Middle frontal gyrus (tissue), 1 donor: ENCODE results near the gene PSMA1.
"Not testable (repeated sequence)": the region's sequence is repeated elsewhere in the genome, so short reads cannot be mapped to it uniquely, and the experiment has no call there.

Experiments used
- DNase-seq: peaks from one replicate; pipeline ENCODE4 v3.0.0-alpha.2; 2015; ENCODE audit warnings: low spot score; ENCODE audit errors: extremely low spot score

The PSMA1 gene

DNA sequence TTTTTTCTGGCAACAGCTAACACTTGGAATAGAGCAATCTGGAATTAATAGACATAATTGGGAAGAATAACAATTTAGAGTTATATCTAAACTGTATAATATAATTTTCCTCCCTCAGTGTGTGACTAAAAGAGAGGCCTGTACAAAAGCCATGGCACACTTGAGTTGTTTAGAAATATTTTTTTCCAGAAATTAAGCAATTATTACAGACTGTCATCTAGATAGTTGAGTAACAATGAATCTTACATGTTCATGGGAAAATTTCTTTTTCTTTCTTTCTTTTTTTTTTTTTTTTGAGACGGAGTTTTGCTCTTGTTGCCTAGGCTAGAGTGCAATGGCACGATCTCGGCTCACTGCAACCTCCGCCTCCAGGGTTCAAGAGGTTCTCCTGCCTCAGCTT is 15.0 kb upstream of the PSMA1 start:
- DNase-seq, result not testable (repeated sequence)

DNA sequence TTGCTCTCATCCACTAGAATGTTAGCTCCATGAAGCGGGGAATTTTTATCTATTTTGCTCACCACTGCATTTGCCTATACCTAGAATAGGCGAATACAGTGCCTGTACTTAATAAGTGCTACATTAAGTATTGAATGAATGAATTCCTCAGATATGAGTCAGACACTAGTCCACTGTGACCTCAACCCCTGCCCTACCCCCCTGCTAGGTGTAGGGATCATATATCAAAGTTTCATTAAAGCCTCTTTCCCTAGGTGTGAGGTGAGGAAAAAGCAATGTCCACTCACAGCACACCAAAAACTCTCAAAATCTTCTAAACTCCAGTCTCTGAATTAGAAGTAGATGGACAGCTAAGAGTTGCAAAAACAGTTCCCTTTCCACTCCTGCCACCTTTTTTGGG is 9.8 kb upstream of the PSMA1 start:
- DNase-seq, result no peak

DNA sequence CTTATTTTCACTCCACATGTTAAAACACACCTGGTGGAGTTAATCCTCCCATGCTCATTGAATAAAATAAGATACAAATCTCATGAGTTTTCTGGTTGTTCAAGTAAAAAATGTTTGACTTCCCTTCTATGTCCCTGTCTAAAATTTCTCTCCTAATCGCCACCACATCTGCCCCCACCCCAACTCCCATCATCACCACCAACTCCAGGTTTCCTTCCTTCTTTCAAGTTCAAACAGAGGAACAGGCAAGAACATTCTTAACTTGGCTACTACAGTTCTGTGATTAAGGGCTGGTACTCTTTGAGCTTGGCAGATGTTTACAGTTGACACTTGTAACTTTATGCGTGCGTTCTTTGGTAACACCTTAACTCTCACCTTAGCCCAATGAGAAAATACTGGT is 9.1 kb upstream of the PSMA1 start:
- DNase-seq, result no peak

DNA sequence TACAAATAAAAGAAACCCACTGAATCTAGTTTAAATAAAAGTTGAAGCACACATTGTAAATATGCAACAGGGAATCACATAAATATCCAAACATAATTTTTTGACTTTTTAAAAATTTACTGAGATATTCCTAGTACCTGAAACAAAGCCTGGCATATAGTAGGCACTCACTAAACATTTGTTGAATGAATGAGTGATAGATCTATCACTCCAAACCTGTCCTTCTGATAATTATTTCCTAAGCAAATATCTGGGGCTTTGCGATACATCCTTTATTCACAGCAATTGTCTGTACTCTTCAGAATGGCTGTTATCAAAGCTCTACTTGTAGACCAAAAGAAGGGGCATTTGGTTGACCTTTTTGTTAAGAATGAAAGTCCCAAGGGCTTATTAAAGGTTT is 2.6 kb upstream of the PSMA1 start:
- DNase-seq, result no peak

DNA sequence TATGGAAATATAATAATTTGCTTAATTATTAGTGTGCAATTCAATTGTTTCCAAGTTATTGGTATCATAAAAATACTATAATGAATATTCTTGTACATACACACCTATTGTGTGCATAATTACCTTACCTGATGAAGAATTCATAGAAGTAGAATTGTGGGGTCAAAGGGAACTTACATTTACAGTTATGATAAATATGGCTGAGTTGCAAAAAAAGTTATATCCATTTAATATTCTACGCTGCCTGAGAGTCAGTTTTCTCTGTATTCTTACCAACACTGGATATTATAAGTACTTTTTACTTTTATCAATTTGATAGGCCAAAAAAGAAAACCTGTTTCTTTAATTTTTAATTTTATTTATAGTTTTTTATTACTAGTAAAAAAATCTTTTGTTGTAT is 2.1 kb upstream of the PSMA1 start:
- no peak for DNase-seq

DNA sequence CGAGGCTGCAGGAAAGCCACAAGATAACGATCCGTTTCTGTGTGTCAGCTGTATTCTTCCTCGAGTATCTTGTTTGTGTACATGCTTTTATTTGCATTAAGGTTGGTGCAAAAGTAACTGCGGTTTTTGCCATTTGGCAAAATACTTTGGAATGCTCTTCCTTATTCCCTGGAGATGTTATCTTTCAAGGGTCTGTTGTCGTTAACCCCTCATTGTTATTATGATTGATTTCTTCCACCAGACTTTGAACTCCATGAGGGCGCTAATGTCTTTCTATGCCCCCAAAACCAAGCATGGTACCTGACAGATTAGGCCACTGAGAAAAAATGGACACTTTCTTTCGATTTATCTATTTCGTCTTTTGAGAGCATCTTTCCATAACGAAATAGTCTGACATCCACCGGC is 563 bp upstream of the PSMA1 start:
- DNase-seq, result no peak

DNA sequence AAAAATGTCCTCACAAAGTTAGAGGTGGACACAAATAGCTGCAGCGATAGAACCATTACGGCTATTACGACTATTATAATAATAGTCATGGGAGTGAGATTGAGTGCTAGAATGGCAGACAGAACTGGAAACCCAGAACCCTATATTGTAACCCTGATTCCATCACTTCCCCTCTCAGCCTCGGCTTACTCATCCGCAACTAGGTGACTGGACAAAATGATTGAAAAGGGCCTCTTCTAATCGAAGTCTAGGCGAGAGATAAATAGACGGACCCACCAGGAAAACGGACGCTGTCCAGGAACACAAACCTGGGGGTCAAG is 629 bp downstream of the PSMA1 start:
- DNase-seq, result no peak

DNA sequence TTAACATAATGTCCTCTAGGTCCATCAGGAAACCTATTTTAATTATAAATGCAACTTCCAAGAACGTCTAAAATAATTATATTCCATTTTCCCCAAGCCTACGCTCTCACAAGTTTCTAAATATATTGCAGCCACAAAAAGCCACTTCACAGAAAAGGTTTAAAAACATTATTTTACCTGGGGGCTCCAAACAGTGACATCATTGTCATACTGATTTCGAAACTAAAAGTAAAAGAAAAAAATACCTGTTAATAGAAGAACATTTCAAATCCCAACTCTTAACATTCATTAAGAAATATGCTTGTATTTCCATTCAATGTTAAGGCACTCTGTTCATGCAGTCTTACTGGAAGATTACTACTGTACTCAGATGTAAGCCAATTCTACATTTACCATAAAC is 1.4 kb downstream of the PSMA1 start:
- no peak for DNase-seq

DNA sequence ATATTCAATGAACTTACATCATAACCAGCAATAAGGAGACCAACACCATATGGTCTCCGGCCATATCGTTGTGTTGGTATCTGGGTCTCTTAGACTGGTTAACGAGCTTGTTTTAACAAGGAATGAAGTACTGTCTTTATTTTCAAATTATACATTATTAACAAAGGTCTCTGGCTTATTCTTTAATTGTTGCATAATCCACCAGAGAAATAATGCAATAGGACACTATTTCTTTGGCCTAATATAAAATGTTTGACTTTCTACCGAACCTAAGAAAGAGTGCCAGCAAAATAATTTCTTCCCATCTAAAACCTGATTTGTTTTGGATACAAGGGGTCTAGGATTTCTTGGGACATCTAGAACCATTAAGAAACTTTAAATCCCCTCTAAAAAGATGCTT is 6.4 kb downstream of the PSMA1 start:
- no peak for DNase-seq

DNA sequence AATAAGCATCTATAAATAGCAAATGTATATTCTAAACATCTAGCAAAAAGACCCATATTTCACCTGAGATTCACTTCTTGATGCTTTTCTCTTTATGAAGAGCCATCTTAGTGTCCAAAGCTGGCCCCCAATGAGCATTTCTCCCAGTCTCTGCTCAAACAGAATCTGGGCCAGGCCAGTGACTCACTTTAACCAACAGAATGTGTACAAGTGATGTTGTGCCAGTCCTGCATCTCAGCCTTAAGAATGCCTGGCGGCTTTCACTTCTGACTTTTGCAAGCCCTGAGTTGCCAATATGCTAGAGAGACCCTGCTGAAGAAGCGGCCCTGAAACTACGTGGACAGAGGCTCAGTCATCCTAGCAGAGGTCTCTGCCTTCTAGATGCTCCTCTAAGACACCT is 13.7 kb downstream of the PSMA1 start:
- no peak for DNase-seq

DNA sequence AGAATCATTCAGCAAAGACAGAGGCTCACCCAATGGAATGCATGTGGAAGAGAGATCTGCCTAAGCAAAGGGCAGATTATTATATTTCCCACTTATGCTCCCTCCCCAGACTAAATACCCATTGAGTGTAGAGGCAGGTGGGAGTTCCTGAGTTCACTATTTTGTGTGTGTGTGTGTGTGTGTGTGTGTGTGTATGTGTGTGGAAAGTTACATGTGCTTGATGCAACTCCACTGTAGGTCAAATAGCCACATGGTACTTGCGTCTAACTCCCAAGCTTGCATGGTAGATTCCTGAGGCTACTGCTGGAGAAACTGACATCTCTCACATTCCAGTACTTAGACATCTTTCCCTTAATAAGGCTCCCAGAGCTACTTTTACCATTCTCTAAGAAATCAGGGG is 17.2 kb downstream of the PSMA1 start:
- no peak for DNase-seq

DNA sequence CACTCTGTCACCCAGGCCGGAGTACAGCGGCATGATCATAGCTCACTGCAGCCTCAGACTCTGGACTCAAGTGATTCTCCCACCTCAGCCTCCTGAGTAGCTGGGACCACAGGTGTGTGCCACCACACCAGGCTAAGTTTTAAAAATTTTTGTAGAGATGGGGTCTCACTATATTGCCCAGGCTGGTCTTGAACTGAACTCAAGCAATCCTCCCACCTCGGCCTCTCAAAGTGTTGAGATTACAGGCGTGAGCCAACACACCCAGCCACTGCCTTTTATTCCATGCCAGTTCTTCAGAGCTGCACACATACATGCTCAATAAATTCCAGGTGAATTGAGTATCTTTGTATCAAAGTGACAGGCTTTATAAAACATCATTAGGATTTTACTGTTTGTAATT is 18.1 kb downstream of the PSMA1 start:
- DNase-seq, result no peak

DNA sequence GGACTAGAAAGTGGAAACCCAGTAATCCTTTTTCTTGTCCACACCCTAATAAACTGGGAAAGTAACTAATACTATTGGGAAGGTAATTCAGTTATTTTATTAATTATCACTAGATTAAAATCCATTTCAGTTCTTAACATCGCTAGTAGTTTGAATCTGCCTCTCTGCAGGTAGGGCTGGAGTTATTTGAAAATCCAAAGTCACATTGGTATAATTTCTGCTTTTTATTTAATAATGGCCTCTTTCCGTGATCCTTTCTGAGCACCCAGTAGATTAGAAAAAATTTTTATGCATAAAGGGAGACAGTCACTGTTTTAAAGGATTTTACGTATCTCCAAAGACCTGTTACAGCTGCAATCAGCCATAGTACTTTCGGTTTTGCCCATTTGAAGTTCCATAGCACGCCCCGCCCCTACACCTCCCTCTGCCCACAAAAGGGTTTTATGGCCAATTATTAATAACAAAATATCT is 20.0 kb downstream of the PSMA1 start:
- no peak for DNase-seq

DNA sequence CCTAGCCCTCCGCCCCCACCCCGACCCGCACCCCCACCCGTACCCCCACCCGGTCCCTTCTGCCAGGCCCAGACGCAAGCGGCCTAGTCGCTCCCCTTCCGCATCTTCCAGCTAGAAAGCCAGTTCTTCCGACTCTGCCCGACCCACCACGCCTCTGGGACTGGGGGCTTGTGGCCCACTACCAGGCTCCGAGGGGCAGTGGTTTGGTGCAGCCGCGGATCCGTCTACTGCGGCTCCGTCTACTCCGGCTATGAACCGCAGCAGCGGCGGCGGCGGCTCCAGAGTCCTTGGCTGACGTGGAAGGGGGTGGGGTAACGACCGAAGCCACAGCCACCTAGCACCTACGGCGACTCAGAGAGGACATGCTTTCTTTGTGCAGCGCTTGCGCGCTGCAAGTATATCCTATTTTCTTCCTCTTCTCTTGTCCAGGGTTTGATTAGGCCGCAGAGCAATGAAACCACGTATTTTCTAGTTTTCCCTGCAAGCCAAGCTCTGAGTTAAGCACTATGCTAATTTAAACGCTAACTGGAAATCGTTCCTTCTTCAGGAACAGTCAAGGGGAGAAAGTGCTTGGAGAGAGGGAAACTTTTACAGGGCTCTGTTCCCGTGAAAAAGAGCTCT is 20.5 kb downstream of the PSMA1 start, which contains the start of gene COPB1:
TSS of gene COPB1 (minus strand) at position 252 of the 621 bp plus-strand sequence. CDS start 883 bp downstream, outside the sequence.
- DNase-seq, result peak; percentile 71

DNA sequence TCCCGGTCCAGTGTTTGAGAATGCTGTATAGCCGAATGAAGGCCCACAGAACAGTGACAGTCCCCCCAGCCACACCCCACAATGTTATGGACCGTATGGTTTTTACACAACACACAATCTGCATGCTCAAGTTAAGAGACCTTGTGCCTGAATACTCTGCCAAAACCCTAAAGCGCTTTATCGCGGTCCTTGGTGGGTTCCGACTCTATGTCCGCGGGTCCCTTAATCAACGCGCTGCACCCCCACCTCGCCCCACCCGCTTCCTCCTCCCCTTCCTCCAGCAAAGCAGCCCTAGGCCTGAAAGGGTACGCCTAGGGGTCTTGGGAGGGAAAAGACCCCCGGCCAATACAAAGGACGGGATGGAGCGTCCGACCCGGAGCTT is 21.0 kb downstream of the PSMA1 start:
- DNase-seq, result no peak

DNA sequence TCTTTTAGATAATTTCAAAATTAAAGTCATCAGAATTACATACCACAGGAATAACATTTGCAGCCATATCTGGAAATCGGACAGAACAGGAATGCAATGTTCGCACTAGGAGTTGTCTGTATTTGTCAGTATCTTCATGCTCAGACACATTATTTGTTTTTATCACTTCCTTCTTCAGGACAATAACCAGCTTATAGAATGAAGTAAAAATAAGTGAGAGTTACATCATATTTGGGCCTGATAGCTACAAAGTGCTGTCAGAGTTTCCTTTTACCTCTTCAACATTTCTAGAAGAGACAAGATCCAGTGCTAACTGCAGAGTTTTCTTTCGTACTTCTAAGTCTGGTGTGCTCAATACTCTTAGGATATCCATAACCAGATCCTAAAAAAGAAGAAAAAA is 39.5 kb downstream of the PSMA1 start:
- DNase-seq, result no peak

DNA sequence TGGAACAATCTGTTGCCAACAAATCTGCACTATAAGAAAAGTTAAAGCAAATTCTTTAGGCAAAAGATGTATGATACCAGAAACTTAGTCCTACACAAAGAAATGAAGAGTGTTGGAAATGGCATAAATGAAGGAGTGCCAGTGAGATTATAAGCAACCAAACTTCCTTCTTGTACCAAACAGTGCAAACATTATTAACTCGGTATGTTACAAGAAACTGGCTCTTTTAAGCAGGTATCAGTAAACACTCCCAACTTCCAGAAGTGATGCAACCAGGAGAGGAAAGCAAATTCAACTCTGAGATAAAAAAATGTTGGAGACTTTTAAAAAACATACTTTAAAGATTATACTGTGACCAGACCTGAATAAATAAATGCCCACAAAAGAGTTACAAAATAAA is 49.1 kb downstream of the PSMA1 start:
- DNase-seq, result no peak

DNA sequence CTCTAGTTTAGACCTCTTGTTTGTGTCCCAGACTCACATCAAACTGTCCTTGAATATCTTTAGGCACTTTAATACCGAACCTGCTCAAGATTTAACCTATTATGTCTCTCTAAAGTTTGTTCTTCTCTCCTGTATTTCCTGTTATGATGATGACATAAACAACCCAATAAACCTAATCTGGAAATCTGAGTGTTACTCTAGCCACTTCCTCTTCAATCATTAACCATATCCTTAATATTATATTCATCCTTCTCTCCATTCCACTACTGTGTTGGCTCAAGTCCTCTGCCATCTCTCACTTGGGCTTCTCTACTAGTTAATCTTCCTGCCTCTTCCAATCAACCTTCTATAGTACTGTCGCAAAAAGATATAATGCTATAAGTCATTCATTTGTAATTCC is 56.6 kb downstream of the PSMA1 start:
- no peak for DNase-seq

DNA sequence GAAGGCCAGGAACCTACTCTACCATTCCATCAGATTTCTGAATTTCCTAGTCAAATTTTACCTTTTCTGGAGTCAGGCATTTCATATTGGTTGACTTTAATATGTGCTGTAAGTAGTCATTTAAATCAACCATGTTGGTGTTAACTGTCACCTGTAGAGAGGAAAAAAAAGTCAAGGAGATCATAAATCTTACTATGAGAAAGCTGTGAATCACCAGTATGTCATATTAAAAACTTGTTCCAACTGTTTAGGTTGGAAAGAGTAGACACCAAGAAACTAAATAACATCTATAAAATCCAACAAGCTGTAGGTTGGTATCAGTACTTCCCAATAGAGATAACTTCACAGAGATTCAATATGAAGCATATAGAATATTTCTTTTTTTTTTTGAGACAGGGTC is 60.0 kb downstream of the PSMA1 start:
- no peak for DNase-seq

DNA sequence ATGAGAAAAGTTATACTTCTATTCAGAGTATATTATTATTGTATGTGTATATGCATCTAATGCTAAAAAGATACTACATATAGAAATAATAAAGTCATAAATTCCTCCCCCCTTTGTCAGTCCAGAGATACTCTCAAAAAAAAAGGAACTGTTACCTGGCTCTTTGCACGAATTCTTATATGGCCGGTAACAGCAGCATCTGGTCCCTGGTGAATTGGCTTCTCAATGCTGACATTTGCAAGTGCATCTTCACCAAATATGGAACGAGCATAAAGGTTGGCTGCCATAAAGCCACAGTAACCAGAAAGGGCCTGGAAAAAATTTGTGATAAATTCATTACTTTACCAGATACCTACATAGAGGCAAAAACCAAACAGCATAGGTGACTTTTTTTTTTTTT is 61.8 kb downstream of the PSMA1 start:
- no peak for DNase-seq

DNA sequence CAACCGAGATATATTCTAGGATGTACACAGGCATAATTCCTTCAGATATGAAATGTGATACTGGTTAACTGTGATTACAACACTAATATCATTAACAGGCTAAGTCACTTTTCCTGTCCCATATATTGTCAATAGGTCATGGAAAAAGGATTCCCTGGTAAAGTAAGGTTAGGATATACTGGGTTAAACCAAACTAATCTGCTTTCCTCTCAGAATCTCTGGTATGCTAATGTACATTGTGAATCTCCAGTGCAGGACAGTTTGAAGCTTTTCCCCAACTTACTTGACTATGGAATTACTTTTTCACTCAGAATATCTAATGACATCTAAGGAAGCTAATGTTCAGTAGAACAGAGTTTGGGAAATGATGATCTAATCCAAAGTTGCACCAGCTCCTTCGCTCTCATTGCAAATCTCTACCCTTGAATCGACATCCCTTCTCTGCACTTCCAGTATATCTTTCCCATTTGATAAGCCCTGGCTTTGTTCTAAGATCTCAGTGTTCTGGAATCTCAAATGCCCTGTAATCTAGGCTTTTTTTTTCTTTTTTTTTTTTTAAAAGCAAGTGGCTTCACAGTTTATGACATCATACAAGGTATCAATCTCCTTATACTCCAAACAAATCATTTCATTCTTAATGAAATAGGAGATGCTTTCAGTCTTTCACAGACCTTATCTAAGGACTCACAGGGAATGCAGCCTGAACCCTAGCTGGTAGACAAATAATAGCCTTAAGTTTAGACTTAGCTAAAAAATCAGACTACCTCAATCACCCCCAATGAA is 64.3 kb downstream of the PSMA1 start:
- DNase-seq, result no peak
